ENCODE results near the gene LARGE1.

DNA sequence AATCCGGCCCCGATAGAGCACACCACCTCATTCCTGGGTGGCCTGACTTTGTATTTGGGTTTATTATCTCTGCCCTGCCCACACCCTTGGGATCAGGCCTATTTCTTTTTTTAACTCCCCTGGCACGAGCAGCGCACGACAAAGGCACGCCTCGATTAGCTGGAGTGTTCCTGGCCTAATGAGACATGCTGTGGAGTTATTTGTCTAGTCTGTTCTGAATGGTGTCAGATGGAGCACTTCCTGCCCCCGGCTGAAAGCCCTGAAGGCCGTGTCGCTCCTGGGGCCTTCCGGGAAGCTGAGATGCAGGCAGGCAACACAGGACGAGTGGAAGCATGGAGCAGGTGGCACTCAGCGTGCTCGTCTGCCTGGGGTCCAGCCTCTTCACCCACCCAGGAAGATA lies 47.1 kb downstream of the LARGE1 start:
- TF ChIP-seq POLR2AphosphoS5 (IDR thresholded peaks at IDR 0.05; ENCODE audit: low read depth, low read length) (no peak), POLR2A (IDR thresholded peaks at IDR 0.05; ENCODE audit: borderline replicate concordance, extremely low read depth, insufficient read depth, insufficient read length) (no peak), ZNF274 (IDR thresholded peaks at IDR 0.05; ENCODE audit: low read depth, low read length) (no peak), EZH2phosphoT487 (IDR thresholded peaks at IDR 0.05; ENCODE audit: borderline replicate concordance) (no peak), CEBPB (IDR thresholded peaks at IDR 0.05; ENCODE audit: low read depth) (no peak), TCF7L2 (IDR thresholded peaks at IDR 0.05; ENCODE audit: borderline replicate concordance, extremely low read depth, insufficient read depth, insufficient read length) (no peak), EZH2 (IDR thresholded peaks at IDR 0.05) (no peak)
- TF ChIP-seq, protein P1, sequence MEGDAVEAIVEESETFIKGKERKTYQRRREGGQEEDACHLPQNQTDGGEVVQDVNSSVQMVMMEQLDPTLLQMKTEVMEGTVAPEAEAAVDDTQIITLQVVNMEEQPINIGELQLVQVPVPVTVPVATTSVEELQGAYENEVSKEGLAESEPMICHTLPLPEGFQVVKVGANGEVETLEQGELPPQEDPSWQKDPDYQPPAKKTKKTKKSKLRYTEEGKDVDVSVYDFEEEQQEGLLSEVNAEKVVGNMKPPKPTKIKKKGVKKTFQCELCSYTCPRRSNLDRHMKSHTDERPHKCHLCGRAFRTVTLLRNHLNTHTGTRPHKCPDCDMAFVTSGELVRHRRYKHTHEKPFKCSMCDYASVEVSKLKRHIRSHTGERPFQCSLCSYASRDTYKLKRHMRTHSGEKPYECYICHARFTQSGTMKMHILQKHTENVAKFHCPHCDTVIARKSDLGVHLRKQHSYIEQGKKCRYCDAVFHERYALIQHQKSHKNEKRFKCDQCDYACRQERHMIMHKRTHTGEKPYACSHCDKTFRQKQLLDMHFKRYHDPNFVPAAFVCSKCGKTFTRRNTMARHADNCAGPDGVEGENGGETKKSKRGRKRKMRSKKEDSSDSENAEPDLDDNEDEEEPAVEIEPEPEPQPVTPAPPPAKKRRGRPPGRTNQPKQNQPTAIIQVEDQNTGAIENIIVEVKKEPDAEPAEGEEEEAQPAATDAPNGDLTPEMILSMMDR (IDR thresholded peaks at IDR 0.05 in 2 of 3, conservative IDR thresholded peaks at IDR 0.05 in 1 of 3; ENCODE audit: borderline replicate concordance in 1 of 3, insufficient read depth in 1 of 3, low read depth in 2 of 3, low read length in 2 of 3): no peak
- TF ChIP-seq, protein P2, sequence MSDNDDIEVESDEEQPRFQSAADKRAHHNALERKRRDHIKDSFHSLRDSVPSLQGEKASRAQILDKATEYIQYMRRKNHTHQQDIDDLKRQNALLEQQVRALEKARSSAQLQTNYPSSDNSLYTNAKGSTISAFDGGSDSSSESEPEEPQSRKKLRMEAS (IDR thresholded peaks at IDR 0.05): no peak
